Left cardiac atrium (tissue), 4 donors: Measurements from ENCODE around the gene CAB39. TPM values are rescaled to one million over a fixed set of nuclear protein-coding genes. Genes with fewer than 3 reads are reported as not detected.

ENCODE experiments used
- ATAC-seq, 2 donors: fragments of 200-7000 bp; cut with Tn5 transposase; one replicate each; pipeline ENCODE4 v1.9.1; 2020; ENCODE audit warnings: mild to moderate bottlenecking in 2 of 2, moderate library complexity in 2 of 2
- DNase-seq: peaks from one replicate; pipeline ENCODE4 v3.0.0-alpha.2; 2020
- intact Hi-C, 2 donors: fragments of 100-400 bp; cut with DNase I; formaldehyde crosslinking; loops; one replicate each; pipeline versions ENCODE4 v1.14.1 to v1.15.1; 2022 to 2023
- total RNA-seq, 2 donors: library from RNA; stranded (reverse); fragmentation: NEBNext Ultra II Directional; extraction: Animal tissue kit (Norgen Biotek cat#: 25700); gene quantifications; one replicate each; pipeline ENCODE4 v1.2.1, GENCODE V29; 2021
- donor health status: DM: no; HTN: yes; CAD: no.
- donor health status: DM: no; HTN: yes; CAD: no; lungs with severe emphysema.
- donor health status: DM: yes; HTN: yes; CAD: no.
- donor health status: Dilated cardiomyopathy.

The CAB39 gene
- total RNA-seq, 2 donors from 2014 or later, result 85.5 to 87.8 TPM

GRCh38 chr2:230824406-230824978 is 111.8 kb downstream of the CAB39 start:
- peak; percentile 36 for DNase-seq
- ATAC-seq, result peak; percentile 70 to 80
- intact Hi-C loops, result loop anchor here in 1 of 2 donors (1.0 to 5.0 kb wide), 2 partner anchors 163 to 228 kb away; no protein-coding TSS in a partner anchor

GRCh38 chr2:230825354-230825753 is 112.7 kb downstream of the CAB39 start:
- DNase-seq, result no peak
- intact Hi-C loops, result loop anchor here in 1 of 2 donors (5.0 kb wide), 1 partner anchor 162 kb away; no protein-coding TSS in a partner anchor
- no peak for ATAC-seq

- DNase-seq, result no peak
- intact Hi-C loops, result loop anchor here in 1 of 2 donors (5.0 kb wide), 1 partner anchor 159 kb away; no protein-coding TSS in a partner anchor
- ATAC-seq, result no peak
Observed at GRCh38 chr2:230827774-230828271, 115.2 kb downstream of the CAB39 start.

- DNase-seq, result peak; percentile 36
- intact Hi-C loops, result loop anchor here in 1 of 2 donors (5.0 kb wide), 1 partner anchor 159 kb away; no protein-coding TSS in a partner anchor
Observed at GRCh38 chr2:230828272-230828961, 115.8 kb downstream of the CAB39 start.

GRCh38 chr2:230829293-230829692 is 116.7 kb downstream of the CAB39 start:
- DNase-seq (no peak), ATAC-seq (no peak)
- intact Hi-C loops, result loop anchor here in 1 of 2 donors (5.0 kb wide), 1 partner anchor 158 kb away; no protein-coding TSS in a partner anchor

More at GRCh38 chr2:230828272-230828961, 115.8 kb downstream of the CAB39 start:
- ATAC-seq, result peak; percentile 45 to 59

GRCh38 chr2:230829959-230830358 is 117.3 kb downstream of the CAB39 start:
- no peak for ATAC-seq
- intact Hi-C loops, result loop anchor here in 1 of 2 donors (5.0 kb wide), 1 partner anchor 157 kb away; no protein-coding TSS in a partner anchor
- no peak for DNase-seq

- DNase-seq (no peak), ATAC-seq (no peak)
- intact Hi-C loops, result no loop called here
Observed at GRCh38 chr2:230830428-230830827, 117.8 kb downstream of the CAB39 start.

- ATAC-seq (no peak), DNase-seq (no peak)
- intact Hi-C loops, result no loop called here
Observed at GRCh38 chr2:230840301-230840700, 127.7 kb downstream of the CAB39 start.

- ATAC-seq, result no peak
- no peak for DNase-seq
- intact Hi-C loops, result no loop called here
Observed at GRCh38 chr2:230842473-230842872, 129.8 kb downstream of the CAB39 start.

- intact Hi-C loops, result no loop called here
- no peak for DNase-seq
- ATAC-seq, result no peak
Observed at GRCh38 chr2:230843132-230843531, 130.5 kb downstream of the CAB39 start.

- intact Hi-C loops, result loop anchor here in 1 of 2 donors (5.0 kb wide), 1 partner anchor 141 kb away; no protein-coding TSS in a partner anchor
- ATAC-seq (no peak), DNase-seq (no peak)
Observed at GRCh38 chr2:230846360-230846759, 133.7 kb downstream of the CAB39 start.

- DNase-seq, result peak; percentile 91
- intact Hi-C loops, result loop anchor here in 1 of 2 donors (5.0 kb wide), 1 partner anchor 139 kb away; no protein-coding TSS in a partner anchor
- ATAC-seq, result peak; percentile 79 to 95
Observed at GRCh38 chr2:230847883-230848388, 135.3 kb downstream of the CAB39 start.

- intact Hi-C loops, result loop anchor here in 1 of 2 donors (5.0 kb wide), 1 partner anchor 138 kb away; no protein-coding TSS in a partner anchor
- DNase-seq (no peak), ATAC-seq (peak; percentile 33 to 34)
Observed at GRCh38 chr2:230849633-230850357, 137.2 kb downstream of the CAB39 start.

GRCh38 chr2:230850358-230850658 is 137.7 kb downstream of the CAB39 start:
- DNase-seq (no peak), ATAC-seq (no peak)
- intact Hi-C loops, result no loop called here

GRCh38 chr2:230852113-230852512 is 139.5 kb downstream of the CAB39 start:
- ATAC-seq, result no peak
- DNase-seq, result no peak
- intact Hi-C loops, result no loop called here

GRCh38 chr2:230861552-230862255 is 149.1 kb downstream of the CAB39 start:
- ATAC-seq, result peak; percentile 12 to 48
- intact Hi-C loops, result no loop called here
- no peak for DNase-seq

GRCh38 chr2:230862292-230862691 is 149.7 kb downstream of the CAB39 start:
- ATAC-seq (no peak), DNase-seq (no peak)
- intact Hi-C loops, result no loop called here

GRCh38 chr2:230863031-230863430 is 150.4 kb downstream of the CAB39 start:
- DNase-seq (no peak), ATAC-seq (no peak)
- intact Hi-C loops, result no loop called here
